Adrenal gland (tissue), 5 donors: Measurements from ENCODE around the gene DGKG.

Experiments used
- POLR2A ChIP-seq, 2 donors: fragments of 450-650 bp; IDR thresholded peaks; one replicate each; pipeline ENCODE4 v1.6.1; 2017; ENCODE audit warnings: antibody characterized with exemption in 2 of 2, mild to moderate bottlenecking in 2 of 2, moderate library complexity in 1 of 2
- TF ChIP-seq, protein P1 (sequence below), 6 experiments: fragments of 450-650 bp in 4 of 6; fragments of 200-600 bp in 2 of 6; sonication (generic) in 1 of 6; IDR thresholded peaks; 1 replicate in 5 of 6; 2 replicates in 1 of 6; pipeline versions ENCODE4 v1.5.1 to v1.8.0; 2016 to 2021; ENCODE audit warnings: antibody characterized with exemption in 6 of 6, mild to moderate bottlenecking in 2 of 6, moderate library complexity in 1 of 6
- donor health status: DM: no; HTN: no; CAD: no.

DNA sequence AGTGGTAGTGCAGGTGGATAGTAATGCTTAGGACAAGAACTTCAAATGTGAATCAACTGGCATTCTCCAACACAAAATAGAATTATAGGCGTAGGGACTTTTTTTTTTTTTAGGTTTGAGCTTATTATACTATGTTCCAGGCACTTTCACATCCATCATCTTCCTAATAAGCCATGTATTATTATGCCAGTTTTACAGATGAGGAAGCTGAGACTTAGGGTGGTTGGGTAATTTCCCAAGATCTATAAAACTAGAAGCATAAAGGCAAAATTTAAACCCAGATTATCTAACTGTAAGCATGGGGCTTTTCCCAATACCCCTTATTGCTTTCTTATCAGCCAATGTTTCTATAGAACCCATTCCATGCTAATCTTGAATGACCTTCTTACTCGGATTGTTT, 178.0 kb downstream of the DGKG start:
- TF ChIP-seq, protein P1, sequence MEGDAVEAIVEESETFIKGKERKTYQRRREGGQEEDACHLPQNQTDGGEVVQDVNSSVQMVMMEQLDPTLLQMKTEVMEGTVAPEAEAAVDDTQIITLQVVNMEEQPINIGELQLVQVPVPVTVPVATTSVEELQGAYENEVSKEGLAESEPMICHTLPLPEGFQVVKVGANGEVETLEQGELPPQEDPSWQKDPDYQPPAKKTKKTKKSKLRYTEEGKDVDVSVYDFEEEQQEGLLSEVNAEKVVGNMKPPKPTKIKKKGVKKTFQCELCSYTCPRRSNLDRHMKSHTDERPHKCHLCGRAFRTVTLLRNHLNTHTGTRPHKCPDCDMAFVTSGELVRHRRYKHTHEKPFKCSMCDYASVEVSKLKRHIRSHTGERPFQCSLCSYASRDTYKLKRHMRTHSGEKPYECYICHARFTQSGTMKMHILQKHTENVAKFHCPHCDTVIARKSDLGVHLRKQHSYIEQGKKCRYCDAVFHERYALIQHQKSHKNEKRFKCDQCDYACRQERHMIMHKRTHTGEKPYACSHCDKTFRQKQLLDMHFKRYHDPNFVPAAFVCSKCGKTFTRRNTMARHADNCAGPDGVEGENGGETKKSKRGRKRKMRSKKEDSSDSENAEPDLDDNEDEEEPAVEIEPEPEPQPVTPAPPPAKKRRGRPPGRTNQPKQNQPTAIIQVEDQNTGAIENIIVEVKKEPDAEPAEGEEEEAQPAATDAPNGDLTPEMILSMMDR (IDR thresholded peaks at IDR 0.05): no peak
- TF ChIP-seq POLR2A (IDR thresholded peaks at IDR 0.05): no peak
